Body of pancreas (tissue), 4 donors: ENCODE results near the gene KCNAB3. TPM values are rescaled to one million over a fixed set of nuclear protein-coding genes. Genes with fewer than 3 reads are reported as not detected.

Experiments
- ATAC-seq: fragments of 150-250 bp; one replicate; pipeline ENCODE4 v1.9.1; 2016
- DNase-seq, 4 donors: peaks; one replicate each; pipeline ENCODE4 v3.0.0-alpha.2; 2019
- H3K27ac ChIP-seq, 4 donors: fragments of 200-600 bp; sonication (generic); 1 replicate in 3 of 4; 2 replicates in 1 of 4; pipeline versions ENCODE4 v1.5.1 to v1.6.1; 2016 to 2019; ENCODE audit warnings: mild to moderate bottlenecking in 1 of 4, mixed read lengths in 1 of 4, moderate library complexity in 1 of 4
- H3K27me3 ChIP-seq, 2 donors: fragments of 200-600 bp; sonication (generic); one replicate each; pipeline ENCODE4 v1.6.0; 2016; ENCODE audit warnings: mild to moderate bottlenecking in 1 of 2
- H3K36me3 ChIP-seq, 2 donors: fragments of 200-600 bp; sonication (generic); replicated peaks in 1 of 2; 2 replicates each; pipeline ENCODE4 v1.5.1; 2016; ENCODE audit warnings: low read depth in 2 of 2; ENCODE audit not compliant: insufficient read depth in 1 of 2
- H3K4me1 ChIP-seq: fragments of 200-600 bp; sonication (generic); one replicate; pipeline ENCODE4 v1.6.0; 2016
- H3K4me3 ChIP-seq, 2 donors: fragments of 200-600 bp; sonication (generic); 1 replicate in 1 of 2; 2 replicates in 1 of 2; pipeline ENCODE4 v1.5.1; 2016 to 2019
- H3K9me3 ChIP-seq, 3 donors: fragments of 200-600 bp; sonication (generic); 1 replicate in 2 of 3; 2 replicates in 1 of 3; pipeline ENCODE4 v1.5.1; 2016
- POLR2A ChIP-seq, 3 donors: fragments of 450-650 bp; IDR thresholded peaks; one replicate each; pipeline ENCODE4 v1.6.1; 2016; ENCODE audit warnings: antibody characterized with exemption in 3 of 3, mild to moderate bottlenecking in 2 of 3
- WGBS, 2 donors: methylation state at CpG; one replicate each; pipeline ENCODE4 v1.1.5; 2017; 5-methylcytosine and 5-hydroxymethylcytosine counted together
- intact Hi-C: fragments of 100-400 bp; cut with DNase I; formaldehyde crosslinking; loops from one replicate; pipeline ENCODE4 v1.15.1; 2023
- total RNA-seq, 2 donors: library from RNA; depleted of rRNA; stranded (reverse); fragments of >200 nt; gene quantifications; one replicate each; pipeline ENCODE4 v1.1.0, GENCODE V29; 2016
- TF ChIP-seq, protein P1 (sequence below), 7 experiments: fragments of 450-650 bp in 4 of 7; fragments of 200-600 bp in 3 of 7; sonication (generic) in 3 of 7; IDR thresholded peaks; one replicate each; pipeline ENCODE4 v1.5.1; 2016 to 2019; ENCODE audit warnings: antibody characterized with exemption in 7 of 7

Gene KCNAB3
- total RNA-seq, 2 donors from 2014 or later: 1.3 to 1.6 TPM

DNA sequence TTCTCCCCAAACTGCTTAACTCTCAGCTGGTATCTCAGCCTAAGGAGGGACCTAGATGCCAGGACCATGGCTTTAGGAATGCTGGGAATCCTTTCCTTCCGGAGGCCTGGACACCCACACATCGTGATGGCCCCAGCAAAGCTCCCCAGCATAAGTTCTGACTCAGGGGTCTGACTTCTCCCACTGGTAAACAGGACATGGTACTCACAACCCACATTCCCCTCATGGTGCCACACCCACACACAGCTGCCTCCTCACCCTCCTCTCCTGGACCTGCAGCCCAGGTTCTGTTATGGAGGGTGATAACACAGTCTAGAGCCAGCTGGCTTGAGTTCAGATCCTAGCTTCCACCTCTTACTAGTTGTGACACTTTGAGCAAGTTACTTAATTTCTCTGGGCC lies 12.8 kb downstream of the KCNAB3 start:
- no peaks in the 10 kb centered on the region for H3K36me3 ChIP-seq
- TF ChIP-seq, protein P1, sequence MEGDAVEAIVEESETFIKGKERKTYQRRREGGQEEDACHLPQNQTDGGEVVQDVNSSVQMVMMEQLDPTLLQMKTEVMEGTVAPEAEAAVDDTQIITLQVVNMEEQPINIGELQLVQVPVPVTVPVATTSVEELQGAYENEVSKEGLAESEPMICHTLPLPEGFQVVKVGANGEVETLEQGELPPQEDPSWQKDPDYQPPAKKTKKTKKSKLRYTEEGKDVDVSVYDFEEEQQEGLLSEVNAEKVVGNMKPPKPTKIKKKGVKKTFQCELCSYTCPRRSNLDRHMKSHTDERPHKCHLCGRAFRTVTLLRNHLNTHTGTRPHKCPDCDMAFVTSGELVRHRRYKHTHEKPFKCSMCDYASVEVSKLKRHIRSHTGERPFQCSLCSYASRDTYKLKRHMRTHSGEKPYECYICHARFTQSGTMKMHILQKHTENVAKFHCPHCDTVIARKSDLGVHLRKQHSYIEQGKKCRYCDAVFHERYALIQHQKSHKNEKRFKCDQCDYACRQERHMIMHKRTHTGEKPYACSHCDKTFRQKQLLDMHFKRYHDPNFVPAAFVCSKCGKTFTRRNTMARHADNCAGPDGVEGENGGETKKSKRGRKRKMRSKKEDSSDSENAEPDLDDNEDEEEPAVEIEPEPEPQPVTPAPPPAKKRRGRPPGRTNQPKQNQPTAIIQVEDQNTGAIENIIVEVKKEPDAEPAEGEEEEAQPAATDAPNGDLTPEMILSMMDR (IDR thresholded peaks at IDR 0.05): no peak
- no peak for TF ChIP-seq POLR2A (IDR thresholded peaks at IDR 0.05)
- no peaks in the 10 kb centered on the region for H3K27me3 ChIP-seq
- whole genome bisulfite sequencing, 2 donors: 80 to 96% methylated on average over 2 of the region's 2 CpGs
- intact Hi-C loops: no loop called here
- H3K4me1 ChIP-seq: peaks cover 23% of the 10 kb centered on the region
- DNase-seq: peak in 1 of 4 donors; percentile 11
- ATAC-seq: no peak
- no peak overlapping the region for H3K27ac ChIP-seq
- no peaks in the 10 kb centered on the region for H3K9me3 ChIP-seq
- H3K4me3 ChIP-seq: no peak overlapping the region

DNA sequence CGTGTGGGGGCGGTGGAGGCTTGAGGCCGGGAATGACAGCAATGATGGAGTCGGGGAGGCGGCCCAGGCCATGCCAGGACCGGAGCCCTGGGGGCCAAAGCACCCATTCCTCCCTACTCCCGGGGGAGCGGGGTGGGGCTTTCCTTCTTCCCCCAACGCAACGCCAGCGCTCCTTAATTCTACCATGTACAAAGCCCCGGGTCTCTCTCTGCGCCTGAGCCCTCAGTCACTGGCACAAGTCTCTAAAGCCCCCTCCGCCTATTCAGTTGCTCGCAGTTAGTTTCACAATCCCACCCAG lies 13.3 kb downstream of the KCNAB3 start:
- Histone ChIP-seq H3K27ac (peak overlapping the region; percentile 76 to 90 (median 83)), H3K27me3 (no peaks in the 10 kb centered on the region), H3K4me3 (peak overlapping the region in 1 of 2 donors; percentile 19), H3K4me1 (peaks cover 23% of the 10 kb centered on the region), H3K36me3 (no peaks in the 10 kb centered on the region), H3K9me3 (no peaks in the 10 kb centered on the region)
- intact Hi-C loops: no loop called here
- no peak for DNase-seq
- ATAC-seq: no peak
- no peak for TF ChIP-seq POLR2A (IDR thresholded peaks at IDR 0.05)
- TF ChIP-seq, protein P1 (IDR thresholded peaks at IDR 0.05): no peak
- 50 to 80% methylated on average over 9 to 15 of the region's 15 CpGs for WGBS, 2 donors

DNA sequence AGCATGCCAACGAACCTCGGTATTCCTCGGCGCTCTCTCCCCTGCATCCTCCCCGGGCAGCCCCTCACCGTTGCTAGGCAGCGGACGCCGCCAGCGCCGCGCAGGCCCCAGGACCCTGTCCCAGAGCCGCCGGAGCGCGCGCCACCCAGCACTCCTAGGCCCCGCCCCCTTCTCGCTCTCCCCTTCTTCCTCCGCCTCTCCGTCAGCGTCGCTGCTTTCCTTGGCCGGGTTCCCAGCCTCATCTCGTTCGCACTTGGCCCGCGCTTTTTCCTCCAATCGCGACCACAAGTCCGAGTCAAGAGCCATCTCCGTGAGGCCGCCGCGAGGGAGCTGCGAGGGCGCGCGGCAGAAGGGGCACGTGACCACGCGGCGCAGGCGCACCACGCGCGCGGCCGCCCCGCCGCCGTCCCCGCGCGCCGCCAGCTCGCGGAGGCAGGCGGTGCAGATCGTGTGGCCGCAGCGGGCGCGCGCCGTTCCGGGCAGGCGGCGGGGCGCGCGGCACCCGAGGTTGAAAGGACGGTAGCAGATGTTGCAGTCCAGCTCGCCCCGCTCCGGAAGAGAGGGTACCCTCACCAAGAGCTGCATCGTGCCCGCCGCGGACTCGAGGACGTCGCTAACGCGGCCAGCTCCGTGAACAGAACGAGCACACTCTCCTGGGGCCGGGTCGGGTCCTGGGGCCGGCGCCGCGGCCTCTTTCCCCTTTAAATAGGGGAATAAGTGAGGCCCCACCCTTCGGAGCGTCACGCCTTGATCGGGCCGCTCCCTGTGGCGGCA lies 13.9 kb downstream of the KCNAB3 start, which contains the start of gene RNF227:
RNF227 (minus strand) TSS at position 679 of the 774 bp plus-strand sequence; CDS start at position 585, 94 bp downstream.
- Histone ChIP-seq H3K4me3 (peak within 1 kb of the TSS; percentile 19 to 25), H3K9me3 (no peaks in the 10 kb centered on the region), H3K27me3 (no peaks in the 10 kb centered on the region), H3K4me1 (peaks cover 23% of the 10 kb centered on the region), H3K27ac (peak within 1 kb of the TSS; percentile 76 to 90 (median 83)), H3K36me3 (no peaks in the 10 kb centered on the region)
- peak; percentile 88 for ATAC-seq
- intact Hi-C loops: no loop called here
- peak; percentile 88 to 93 (median 90) for DNase-seq
- TF ChIP-seq, protein P1 (IDR thresholded peaks at IDR 0.05): peak in 1 of 7 experiments; percentile 19
- peak in 2 of 3 donors; percentile 55 to 57 for TF ChIP-seq POLR2A (IDR thresholded peaks at IDR 0.05)
- 0 to 1% methylated on average over 26 to 100 of the region's 100 CpGs for WGBS, 2 donors

DNA sequence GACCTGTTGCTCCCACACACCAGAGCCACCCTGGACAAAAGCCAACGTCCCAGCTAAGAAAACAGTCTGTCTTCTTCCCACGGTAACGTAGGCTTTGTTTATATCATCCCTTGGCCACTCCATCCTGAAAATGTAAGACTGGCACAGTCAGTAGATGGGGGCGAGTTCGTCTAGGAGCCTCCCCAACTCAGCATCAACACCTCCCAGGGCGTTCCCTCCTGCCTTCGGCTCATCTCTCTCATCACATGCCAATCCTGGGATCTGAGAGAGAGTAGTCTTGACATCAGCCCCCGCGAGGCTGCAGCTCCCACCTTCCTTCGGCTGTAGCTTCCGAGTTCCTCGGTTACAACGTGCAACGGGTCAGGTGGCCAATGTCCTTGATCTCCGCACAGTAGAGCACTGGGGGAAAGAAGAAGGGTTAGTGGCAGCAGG lies 14.5 kb downstream of the KCNAB3 start:
- peak; percentile 56 to 74 (median 64) for DNase-seq

More for the DNA sequence above, 14.5 kb downstream of the KCNAB3 start:
- peak; percentile 56 for ATAC-seq
- H3K27me3 ChIP-seq: no peaks in the 10 kb centered on the region
- WGBS, 2 donors: 1 to 2% methylated on average over 7 to 15 of the region's 15 CpGs
- H3K4me1 ChIP-seq: peaks cover 23% of the 10 kb centered on the region
- H3K27ac ChIP-seq: peak overlapping the region; percentile 76 to 90 (median 83)
- no peak for TF ChIP-seq POLR2A (IDR thresholded peaks at IDR 0.05)
- TF ChIP-seq, protein P1 (IDR thresholded peaks at IDR 0.05): no peak
- H3K4me3 ChIP-seq: peak overlapping the region in 1 of 2 donors; percentile 25
- intact Hi-C loops: no loop called here
- peaks cover 0 to 4% of the 10 kb centered on the region in 2 donors for H3K36me3 ChIP-seq
- H3K9me3 ChIP-seq: no peaks in the 10 kb centered on the region
